Measurements from ENCODE around the gene SAYSD1. TPM values are rescaled to one million over a fixed set of nuclear protein-coding genes. Genes with fewer than 3 reads are reported as not detected.
"Not testable (repeated sequence)": the region's sequence is repeated elsewhere in the genome, so short reads cannot be mapped to it uniquely, and the experiment has no call there.

The SAYSD1 gene
- total RNA-seq, 4 donors from 2014 or later: 9.1 to 16.5 (median 15.1) TPM

DNA sequence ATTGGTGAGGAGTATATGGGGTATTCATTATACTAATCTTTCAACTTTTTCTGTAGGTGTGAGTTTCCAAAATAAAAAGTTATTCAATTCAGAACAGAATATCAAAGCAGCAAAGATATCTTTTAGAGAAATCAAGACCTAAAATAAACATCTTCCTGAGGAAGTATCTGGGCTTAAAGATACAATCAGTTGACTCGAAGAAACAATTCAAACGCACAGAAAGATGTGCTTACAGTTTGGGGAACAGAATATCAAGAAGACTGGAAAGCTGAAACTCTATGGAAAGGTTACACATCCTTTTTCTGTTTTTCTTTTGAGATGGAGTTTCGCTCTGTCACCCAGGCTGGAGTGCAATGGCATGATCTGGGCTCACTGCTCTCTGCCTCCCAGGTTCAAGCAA, 36.2 kb upstream of the SAYSD1 start:
- intact Hi-C loops (cut with DNase I; ENCODE audit: low total_unique reads): no loop called here
- 64 to 67% methylated on average over 3 of the region's 3 CpGs for WGBS, 2 donors
- no peak overlapping the region for H3K4me3 ChIP-seq (ENCODE audit: low read depth, poor library complexity, severe bottlenecking)
- no peak for TF ChIP-seq POLR2A (IDR thresholded peaks at IDR 0.05)
- TF ChIP-seq, protein P1, sequence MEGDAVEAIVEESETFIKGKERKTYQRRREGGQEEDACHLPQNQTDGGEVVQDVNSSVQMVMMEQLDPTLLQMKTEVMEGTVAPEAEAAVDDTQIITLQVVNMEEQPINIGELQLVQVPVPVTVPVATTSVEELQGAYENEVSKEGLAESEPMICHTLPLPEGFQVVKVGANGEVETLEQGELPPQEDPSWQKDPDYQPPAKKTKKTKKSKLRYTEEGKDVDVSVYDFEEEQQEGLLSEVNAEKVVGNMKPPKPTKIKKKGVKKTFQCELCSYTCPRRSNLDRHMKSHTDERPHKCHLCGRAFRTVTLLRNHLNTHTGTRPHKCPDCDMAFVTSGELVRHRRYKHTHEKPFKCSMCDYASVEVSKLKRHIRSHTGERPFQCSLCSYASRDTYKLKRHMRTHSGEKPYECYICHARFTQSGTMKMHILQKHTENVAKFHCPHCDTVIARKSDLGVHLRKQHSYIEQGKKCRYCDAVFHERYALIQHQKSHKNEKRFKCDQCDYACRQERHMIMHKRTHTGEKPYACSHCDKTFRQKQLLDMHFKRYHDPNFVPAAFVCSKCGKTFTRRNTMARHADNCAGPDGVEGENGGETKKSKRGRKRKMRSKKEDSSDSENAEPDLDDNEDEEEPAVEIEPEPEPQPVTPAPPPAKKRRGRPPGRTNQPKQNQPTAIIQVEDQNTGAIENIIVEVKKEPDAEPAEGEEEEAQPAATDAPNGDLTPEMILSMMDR (IDR thresholded peaks at IDR 0.05): no peak
- no peak for DNase-seq (ENCODE audit: low spot score in 2 of 2)

DNA sequence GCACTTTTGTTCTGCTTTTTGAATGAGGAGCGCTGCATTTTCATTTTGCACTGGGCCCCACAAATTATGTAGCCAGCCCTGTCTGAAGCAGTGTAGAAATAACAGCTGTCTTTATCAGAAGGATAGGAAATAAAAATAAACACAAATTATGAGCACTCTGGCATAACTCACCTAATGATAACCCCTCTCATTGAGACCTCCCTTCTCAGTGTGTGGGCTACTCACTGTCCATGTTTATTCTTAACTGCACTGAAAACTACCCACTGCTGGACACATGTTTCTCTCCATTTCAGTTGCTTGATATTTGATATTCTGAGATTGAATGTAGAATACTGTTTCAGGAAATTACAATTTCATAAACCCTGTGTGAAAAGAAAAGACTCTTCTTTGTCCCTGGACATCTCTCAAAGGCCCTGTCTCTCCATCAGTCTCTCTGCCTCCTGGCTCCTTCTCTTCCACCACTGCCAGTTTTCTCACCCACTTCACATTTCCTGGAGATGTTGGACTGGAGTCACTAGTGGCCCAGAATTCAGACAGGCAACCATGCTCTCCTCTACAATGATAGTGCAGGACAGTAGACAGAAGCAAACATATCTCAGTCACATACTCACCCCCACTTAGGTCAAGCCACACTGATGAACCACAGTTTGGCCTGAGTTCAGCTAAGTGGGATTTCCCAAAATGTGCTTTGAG, 29.6 kb upstream of the SAYSD1 start:
- no peak for DNase-seq (ENCODE audit: low spot score in 2 of 2)
- WGBS, 2 donors: 98 to 100% methylated on average over 1 of the region's 1 CpG

DNA sequence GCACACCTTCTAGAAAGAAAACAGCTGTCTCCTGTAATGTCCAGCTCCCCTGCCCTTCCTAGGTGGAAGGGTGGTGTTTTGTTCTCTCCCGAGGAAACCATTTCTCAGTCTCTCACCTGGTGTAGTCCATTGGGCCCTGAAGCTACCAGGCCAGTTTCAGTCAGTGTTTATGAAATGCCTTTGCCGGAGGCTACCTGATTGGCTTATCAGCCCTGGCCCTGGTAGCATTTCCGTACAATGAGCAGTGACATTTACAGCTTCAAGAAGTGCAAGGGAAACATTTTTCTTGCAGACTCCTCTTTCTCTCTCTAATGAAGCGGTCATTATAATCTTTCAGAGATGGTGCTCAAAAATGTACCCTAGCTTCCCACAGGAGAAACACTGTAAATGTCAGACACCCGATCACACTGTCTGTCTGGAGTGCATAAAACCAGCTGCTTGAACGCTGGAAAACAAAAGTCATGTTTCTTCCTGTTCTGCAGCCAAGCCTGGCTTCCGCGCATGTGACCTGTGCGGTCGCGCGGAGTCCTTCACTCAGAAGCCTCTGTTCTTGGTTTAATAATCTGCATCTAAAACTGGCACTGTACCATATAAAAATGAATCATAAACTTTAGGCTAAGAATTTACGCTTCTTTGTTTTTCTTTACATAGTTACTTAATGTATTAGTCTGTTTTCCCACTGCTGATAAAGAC, 28.4 kb upstream of the SAYSD1 start:
- 43 to 49% methylated on average over 13 of the region's 13 CpGs for WGBS, 2 donors
- no peak for TF ChIP-seq POLR2A (IDR thresholded peaks at IDR 0.05)
- TF ChIP-seq, protein P1 (IDR thresholded peaks at IDR 0.05): no peak
- intact Hi-C loops (cut with DNase I; ENCODE audit: low total_unique reads): no loop called here

More for the DNA sequence above, 29.6 kb upstream of the SAYSD1 start:
- no peak for TF ChIP-seq POLR2A (IDR thresholded peaks at IDR 0.05)
- TF ChIP-seq, protein P1 (IDR thresholded peaks at IDR 0.05): no peak
- H3K4me3 ChIP-seq (ENCODE audit: low read depth, poor library complexity, severe bottlenecking): no peak overlapping the region
- intact Hi-C loops (cut with DNase I; ENCODE audit: low total_unique reads): no loop called here

DNA sequence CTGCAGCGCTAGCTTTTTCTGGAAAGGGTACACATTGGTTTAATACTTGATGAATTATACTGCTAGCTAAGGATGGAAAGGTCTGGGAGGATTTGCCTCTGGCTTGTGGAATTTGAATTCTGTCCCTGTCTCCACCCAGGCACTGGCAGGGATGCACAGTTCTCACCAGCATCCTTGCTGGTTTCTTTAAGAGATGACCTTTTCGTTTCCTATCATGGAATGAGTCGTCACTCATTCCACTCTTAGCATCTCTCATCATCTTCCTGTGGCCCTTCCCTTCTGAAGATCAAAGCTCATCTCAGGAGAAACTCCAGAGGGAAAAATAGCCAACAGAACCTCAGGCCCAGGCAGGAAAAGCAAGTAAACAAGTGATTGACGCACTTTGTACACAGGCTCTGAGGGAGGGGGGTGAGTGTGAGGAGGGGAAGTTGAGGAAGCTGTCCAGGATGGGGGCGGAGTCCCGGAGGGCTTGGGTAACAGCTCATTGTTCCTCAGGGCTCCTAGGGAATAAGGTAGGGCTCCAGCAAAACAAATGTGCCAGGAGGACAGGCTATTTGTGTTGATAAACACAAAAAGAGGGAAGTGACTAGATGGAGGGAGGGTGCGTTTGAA, 25.7 kb upstream of the SAYSD1 start:
- 61 to 73% methylated on average over 7 of the region's 7 CpGs for WGBS, 2 donors
- TF ChIP-seq, protein P1 (IDR thresholded peaks at IDR 0.05): no peak
- no peak for DNase-seq (ENCODE audit: low spot score in 2 of 2)
- intact Hi-C loops (cut with DNase I; ENCODE audit: low total_unique reads): no loop called here
- no peak overlapping the region for H3K4me3 ChIP-seq (ENCODE audit: low read depth, poor library complexity, severe bottlenecking)

More for the DNA sequence above, 28.4 kb upstream of the SAYSD1 start:
- no peak for DNase-seq (ENCODE audit: low spot score in 2 of 2)
- no peak overlapping the region for H3K4me3 ChIP-seq (ENCODE audit: low read depth, poor library complexity, severe bottlenecking)

DNA sequence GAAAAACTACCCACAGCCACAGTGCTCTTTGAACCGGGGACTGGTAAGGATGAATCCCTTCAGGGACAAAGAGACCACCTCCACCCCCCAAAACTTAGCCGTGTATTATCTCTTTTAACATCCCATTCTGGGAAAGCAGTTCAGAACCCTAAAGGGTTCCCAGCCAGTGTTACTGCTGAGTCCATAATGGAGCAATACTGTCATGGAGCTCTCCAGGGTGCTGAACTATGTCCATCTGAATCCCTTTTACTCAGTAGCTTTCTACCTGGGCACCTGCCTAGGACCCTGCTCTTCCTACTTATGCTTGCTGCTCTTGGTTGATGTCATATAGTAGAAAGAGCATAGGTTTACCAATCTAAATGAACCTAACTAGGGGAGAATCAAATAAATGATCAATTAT, 22.3 kb upstream of the SAYSD1 start:
- no peak for DNase-seq (ENCODE audit: low spot score in 2 of 2)
- intact Hi-C loops (cut with DNase I; ENCODE audit: low total_unique reads): no loop called here
- WGBS, 2 donors: 23 to 29% methylated on average over 2 of the region's 2 CpGs
- TF ChIP-seq, protein P1 (IDR thresholded peaks at IDR 0.05): no peak
- no peak for TF ChIP-seq POLR2A (IDR thresholded peaks at IDR 0.05)
- H3K4me3 ChIP-seq (ENCODE audit: low read depth, poor library complexity, severe bottlenecking): no peak overlapping the region

DNA sequence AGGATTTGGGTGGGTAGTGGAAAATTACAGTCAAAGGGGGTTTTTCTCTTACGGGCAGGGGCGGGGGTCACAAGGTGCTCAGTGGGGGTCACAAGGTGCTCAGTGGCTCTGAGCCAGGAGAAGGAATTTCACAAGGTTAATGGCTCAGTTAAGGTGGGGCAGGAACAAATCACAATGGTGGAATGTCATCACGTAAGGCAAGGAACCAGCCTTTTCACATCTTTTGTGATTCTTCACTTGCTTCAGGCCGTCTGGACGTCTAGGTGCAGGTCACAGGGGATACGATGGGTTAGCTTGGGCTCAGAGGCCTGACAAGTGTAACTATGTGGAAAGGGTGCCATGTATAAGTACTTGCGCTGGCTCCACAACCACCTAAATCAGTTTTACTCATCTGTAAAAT, 21.2 kb upstream of the SAYSD1 start:
- WGBS, 2 donors: 71% methylated on average over 7 of the region's 7 CpGs
- DNase-seq (ENCODE audit: low spot score in 2 of 2); H3K4me3 ChIP-seq (ENCODE audit: low read depth, poor library complexity, severe bottlenecking); intact Hi-C loops (cut with DNase I; ENCODE audit: low total_unique reads): not testable (repeated sequence)

DNA sequence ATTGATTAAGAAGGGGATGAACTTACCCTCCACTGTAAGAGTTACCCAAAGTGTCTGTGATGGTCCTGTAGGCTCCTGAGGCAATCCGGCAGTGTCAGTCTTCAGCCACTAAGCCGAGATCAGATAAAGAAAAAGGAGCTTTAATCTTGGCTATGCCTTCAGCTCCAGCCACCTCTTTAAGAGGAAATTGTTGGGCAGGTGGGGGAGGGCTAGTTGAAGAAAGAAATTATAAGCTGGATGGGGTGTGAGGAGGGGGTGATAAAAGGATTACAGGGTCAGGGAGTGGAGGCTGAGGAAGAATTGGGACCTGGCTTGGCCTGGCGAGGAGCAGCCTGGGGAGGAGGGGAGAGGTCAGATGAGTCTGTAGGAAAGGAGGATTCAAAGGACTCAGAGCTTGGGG, 19.8 kb upstream of the SAYSD1 start:
- H3K4me3 ChIP-seq (ENCODE audit: low read depth, poor library complexity, severe bottlenecking); DNase-seq (ENCODE audit: low spot score in 2 of 2); intact Hi-C loops (cut with DNase I; ENCODE audit: low total_unique reads): not testable (repeated sequence)
- WGBS, 2 donors: 67 to 84% methylated on average over 3 of the region's 3 CpGs

All from lower leg skin (tissue), 4 donors.